Activated gamma-delta T cell treated with Interleukin-2 at 50 U/mL for 16 hours (primary cell): ENCODE data around the gene MRGPRE.

Source experiments
- DNase-seq: peaks from one replicate; pipeline ENCODE4 v3.0.0-alpha.2; 2020

Gene MRGPRE

GRCh38 chr11:3196161-3197043 is 35.8 kb downstream of the MRGPRE start:
- no peak for DNase-seq

- DNase-seq = no peak
Measured at GRCh38 chr11:3195251-3196160, 36.7 kb downstream of the MRGPRE start.

- no peak for DNase-seq
Measured at GRCh38 chr11:3194016-3194816, 38.0 kb downstream of the MRGPRE start.

- no peak for DNase-seq
Measured at GRCh38 chr11:3193373-3194015, 38.7 kb downstream of the MRGPRE start.

GRCh38 chr11:3192511-3193372 is 39.5 kb downstream of the MRGPRE start:
- no peak for DNase-seq

- no peak for DNase-seq
Measured at GRCh38 chr11:3191586-3192324, 40.5 kb downstream of the MRGPRE start.

- DNase-seq = no peak
Measured at GRCh38 chr11:3190600-3190999, 41.6 kb downstream of the MRGPRE start.

GRCh38 chr11:3189886-3190583 is 42.2 kb downstream of the MRGPRE start:
- DNase-seq = no peak

- no peak for DNase-seq
Measured at GRCh38 chr11:3189196-3189843, 42.9 kb downstream of the MRGPRE start.

- DNase-seq = no peak
Measured at GRCh38 chr11:3188496-3189195, 43.6 kb downstream of the MRGPRE start.

GRCh38 chr11:3186166-3186953 is 45.9 kb downstream of the MRGPRE start:
- DNase-seq = no peak

- no peak for DNase-seq
Measured at GRCh38 chr11:3184732-3185347, 47.4 kb downstream of the MRGPRE start.

- no peak for DNase-seq
Measured at GRCh38 chr11:3183523-3183922, 48.7 kb downstream of the MRGPRE start.

- DNase-seq = no peak
Measured at GRCh38 chr11:3182462-3182852, 49.8 kb downstream of the MRGPRE start.

GRCh38 chr11:3181725-3182461 is 50.3 kb downstream of the MRGPRE start:
- no peak for DNase-seq

- DNase-seq = no peak
Measured at GRCh38 chr11:3180869-3181268, 51.3 kb downstream of the MRGPRE start.

GRCh38 chr11:3178349-3178748 is 53.9 kb downstream of the MRGPRE start:
- no peak for DNase-seq
